Effector CD4-positive, alpha-beta T cell (primary cell): ENCODE results near the gene TRAPPC3.
"Not testable (repeated sequence)": the region's sequence is repeated elsewhere in the genome, so short reads cannot be mapped to it uniquely, and the experiment has no call there.

Experiments used
- DNase-seq: peaks from one replicate; pipeline ENCODE4 v3.0.0-alpha.2; 2020
- total RNA-seq: gene quantifications from one replicate; lab custom pipeline; 2026; lab: John Stamatoyannopoulos, UW

TRAPPC3 gene
- total RNA-seq = 31.9 reads per million, percentile 58 among the genes with 10 or more reads in this experiment

DNA sequence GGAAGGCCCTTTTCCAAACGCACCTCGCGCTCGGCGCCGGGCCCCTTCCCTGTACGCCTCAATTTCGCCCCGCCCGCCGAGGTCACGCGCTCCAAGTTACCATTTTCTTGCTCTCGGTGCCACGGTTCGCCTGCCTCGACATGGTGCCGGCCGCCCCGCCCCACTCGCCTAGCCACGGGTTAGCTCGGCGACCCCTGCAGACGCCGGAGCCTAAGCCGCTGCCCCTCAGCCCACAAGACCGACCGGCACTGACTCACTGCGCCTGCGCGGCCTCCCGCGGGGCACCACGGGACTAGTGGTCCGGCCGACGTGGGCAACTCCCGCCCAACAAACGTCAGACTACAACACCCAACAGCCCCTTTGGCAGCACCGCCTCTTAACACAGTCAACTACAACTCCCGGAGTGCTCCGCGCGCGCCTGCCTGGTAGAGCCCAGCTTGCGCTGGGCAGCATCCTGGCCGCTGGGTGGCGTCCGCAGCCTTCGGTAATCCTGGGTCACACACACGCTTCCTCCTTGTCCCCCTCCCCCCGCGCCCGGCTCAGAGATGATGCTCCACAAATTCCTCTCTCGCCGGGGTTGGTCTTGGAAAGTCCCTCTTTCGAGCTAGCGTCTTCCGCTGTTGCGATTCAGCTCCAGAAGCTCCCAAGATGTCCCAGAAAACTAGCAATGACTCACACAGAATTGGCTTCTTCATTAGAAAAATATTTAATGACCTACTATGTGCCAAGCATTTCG, at the start of gene TRAPPC3:
TSS of gene TRAPPC3 (minus strand) at position 250 of the 736 bp plus-strand sequence. CDS start at position 142, 108 bp downstream.
- peak; percentile 100 for DNase-seq

DNA sequence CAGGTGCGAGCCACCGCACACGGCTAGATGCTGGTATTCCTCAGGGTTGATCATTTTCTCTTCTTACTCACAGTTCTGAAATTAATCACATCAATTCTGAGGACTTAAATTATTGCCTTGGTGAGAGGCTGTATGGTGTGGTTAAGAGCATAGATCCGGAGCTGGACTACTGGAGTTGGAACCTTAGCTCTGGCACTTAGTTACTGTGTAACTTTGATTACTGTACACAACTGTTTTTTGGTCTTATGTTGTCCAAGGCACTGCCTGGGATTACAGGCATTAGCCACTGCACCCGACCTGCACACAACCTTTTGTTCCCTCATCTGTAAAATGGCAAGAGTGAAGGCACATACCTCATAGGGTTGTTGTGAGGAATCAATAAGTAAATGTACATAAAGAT, 49.4 kb upstream of the TRAPPC3 start:
- DNase-seq = no peak

DNA sequence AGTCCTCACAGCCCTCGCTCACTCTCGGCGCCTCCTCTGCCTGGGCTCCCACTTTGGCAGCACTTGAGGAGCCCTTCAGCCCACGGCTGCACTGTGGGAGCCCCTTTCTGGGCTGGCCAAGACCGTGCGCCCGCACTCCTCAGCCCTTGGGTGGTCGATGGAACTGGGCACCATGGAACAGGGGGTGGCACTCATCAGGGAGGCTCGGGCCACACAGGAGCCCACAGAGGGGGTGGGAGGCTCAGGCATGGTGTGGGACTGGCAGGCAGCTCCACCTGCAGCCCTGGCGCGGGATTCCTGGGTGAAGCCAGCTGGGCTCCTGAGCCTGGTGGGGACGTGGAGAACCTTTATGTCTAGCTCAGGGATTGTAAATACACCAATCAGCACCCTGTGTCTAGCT, 47.5 kb upstream of the TRAPPC3 start:
- DNase-seq = not testable (repeated sequence)

DNA sequence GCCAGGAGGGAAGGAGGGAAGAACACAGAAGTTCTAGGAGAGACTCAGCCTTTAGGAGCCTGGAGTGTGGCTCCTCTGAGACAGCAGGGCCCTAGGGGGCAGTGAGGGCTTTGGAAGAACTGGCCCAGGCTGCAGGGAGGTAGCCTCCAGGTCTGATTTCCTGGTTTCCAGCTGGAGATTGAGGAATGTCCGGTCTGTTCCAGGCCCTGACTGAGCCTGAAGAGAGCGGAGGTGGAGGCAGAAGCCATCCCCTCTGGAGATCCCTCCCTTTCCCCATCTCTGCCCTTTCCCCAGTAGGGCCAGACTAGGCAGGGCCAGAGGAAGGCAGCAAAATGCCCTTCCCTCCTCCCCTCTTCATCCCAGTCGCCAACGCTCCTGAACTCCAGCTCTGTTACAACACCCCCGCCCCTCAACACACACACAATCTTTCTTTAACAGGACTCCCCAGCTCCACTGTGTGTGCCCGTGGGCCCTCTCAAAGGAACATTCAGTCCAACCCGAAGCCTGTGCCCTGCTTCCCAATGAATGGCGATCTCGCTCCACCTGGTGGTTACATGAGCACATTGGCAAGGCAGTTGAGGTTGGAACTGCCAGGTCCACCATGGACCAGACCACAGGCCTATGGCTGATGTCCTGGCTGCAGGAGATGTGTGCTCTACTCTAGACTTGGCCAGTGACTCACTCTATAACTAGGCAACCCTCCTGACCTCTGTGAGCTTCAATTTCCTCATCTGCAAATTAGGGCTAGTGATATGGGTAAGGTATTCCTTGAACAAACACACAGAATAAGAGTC, 38.7 kb upstream of the TRAPPC3 start:
- DNase-seq = peak; percentile 76

DNA sequence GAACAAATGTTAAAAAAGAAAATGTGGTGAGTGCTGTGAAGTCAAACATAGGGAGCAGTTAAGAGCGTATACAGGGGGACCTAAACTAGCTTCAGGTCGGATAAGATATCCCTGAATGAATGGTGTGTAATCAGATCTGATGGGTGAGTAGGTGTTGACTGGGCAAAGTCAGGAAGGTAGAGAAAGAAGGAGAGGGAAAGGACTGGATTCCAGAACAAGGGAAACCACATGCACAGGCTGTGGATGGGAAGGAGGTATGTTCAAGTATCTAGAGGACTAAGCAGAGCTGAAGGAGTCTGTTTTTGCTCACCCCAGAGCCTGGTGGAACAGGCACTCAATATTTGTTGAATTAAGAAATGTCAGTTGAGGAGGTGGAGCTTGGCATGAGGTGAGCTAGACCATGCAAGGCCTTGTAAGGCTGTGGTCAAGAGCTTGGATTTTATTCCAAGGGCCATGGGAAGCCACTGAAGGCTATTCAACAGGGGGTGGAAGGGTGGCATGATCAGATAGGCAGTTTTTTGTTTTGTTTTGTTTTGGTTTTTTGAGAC, 34.1 kb upstream of the TRAPPC3 start:
- DNase-seq = no peak

DNA sequence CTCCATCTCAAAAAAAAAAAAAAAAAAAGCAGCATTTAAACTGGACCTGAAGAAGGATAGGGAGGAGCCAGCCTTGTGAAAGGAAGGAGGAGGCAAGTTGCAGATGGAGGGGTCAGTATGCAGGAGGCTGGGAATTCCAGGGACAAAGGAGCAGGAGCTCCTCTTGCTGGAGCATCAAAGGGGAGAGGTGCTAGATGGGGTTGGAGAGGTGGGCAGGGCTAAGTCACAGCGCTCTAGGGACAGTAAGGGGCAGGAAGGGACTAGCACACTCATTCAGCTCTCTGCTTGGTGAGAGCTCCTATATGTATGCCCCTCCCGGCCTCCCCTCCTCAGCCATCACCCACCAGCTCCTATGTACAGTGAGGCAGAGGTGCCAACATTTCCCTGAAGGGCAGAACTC, 33.4 kb upstream of the TRAPPC3 start:
- DNase-seq = no peak

DNA sequence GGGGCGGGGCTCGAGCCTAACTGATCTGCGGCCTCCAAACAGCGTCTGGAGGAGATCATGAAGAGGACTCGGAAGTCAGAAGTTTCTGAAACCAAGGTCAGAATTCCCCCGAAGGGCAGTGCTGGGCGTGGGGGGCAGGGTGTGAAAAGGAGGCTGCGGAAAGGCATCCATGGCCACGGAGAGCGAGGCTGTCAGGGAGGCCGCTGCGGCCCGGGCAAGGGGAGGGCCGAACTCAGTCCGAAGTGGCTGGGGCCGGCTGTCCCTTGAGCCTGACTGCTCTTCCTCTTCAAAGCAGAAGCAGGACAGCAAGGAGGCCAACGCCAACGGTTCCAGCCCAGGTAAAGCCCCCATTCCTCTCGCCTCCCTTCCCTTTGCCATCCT, 29.9 kb upstream of the TRAPPC3 start:
- DNase-seq = no peak

DNA sequence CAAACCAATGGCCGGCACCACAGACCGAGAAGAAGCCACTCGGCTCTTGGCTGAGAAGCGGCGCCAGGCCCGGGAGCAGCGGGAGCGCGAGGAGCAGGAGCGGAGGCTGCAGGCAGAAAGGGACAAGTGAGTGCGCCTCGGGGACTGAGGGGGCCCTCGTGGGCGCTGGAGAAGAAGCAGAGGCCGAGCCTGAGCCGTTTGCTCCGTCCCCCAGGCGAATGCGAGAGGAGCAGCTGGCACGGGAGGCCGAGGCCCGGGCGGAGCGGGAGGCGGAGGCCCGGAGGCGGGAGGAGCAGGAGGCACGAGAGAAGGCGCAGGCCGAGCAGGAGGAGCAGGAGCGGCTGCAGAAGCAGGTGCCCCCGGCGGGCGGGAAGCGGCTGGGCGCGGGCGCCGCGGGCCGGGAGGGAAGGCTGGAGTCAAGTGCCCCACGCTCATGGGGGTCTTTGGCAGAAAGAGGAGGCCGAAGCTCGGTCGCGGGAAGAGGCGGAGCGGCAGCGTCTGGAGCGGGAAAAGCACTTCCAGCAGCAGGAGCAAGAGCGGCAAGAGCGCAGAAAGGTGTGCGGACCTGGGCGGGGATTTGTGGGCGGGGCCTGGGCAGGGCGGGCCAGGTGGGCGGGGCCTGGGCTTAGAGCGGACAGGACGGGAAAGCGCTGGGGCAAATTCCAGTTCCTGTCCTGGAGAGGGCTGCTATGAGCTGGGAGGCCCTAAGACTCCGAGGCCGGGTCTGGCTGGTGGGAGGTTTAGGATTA, 29.4 kb upstream of the TRAPPC3 start:
- DNase-seq = no peak

DNA sequence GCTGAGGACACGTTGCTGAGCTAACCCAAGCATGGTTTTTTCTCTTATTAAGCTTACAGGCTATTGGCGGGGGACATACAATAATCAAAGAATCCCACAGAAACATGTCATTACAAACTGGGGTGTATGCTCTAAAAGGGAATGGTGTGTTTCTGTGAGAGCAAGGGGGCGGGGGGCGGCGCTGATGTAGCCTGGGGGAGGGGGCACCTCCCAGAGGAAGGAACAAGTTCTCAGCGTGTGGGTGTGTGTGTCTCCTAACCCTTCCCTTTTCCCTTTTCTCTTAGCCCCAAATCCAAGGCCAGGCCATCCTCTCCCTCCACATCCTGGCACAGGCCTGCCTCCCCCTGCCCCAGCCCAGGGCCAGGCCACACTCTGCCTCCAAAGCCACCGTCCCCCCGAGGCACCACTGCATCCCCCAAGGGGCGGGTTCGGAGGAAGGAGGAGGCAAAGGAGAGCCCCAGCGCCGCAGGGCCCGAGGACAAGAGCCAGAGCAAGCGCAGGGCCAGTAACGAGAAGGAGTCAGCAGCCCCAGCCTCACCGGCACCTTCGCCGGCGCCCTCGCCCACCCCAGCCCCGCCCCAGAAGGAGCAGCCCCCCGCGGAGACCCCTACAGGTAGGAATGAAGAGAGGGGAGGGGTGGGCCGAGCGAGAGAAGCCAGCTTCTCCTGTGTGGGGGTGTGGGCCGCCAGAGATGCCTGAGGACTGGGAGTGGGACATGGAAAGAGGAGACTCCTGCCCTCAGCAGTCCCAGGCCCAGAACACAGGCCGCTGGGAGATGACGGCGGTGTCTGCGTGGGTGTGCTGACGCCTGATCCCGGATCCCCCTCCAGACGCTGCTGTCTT, 28.5 kb upstream of the TRAPPC3 start:
- no peak for DNase-seq

DNA sequence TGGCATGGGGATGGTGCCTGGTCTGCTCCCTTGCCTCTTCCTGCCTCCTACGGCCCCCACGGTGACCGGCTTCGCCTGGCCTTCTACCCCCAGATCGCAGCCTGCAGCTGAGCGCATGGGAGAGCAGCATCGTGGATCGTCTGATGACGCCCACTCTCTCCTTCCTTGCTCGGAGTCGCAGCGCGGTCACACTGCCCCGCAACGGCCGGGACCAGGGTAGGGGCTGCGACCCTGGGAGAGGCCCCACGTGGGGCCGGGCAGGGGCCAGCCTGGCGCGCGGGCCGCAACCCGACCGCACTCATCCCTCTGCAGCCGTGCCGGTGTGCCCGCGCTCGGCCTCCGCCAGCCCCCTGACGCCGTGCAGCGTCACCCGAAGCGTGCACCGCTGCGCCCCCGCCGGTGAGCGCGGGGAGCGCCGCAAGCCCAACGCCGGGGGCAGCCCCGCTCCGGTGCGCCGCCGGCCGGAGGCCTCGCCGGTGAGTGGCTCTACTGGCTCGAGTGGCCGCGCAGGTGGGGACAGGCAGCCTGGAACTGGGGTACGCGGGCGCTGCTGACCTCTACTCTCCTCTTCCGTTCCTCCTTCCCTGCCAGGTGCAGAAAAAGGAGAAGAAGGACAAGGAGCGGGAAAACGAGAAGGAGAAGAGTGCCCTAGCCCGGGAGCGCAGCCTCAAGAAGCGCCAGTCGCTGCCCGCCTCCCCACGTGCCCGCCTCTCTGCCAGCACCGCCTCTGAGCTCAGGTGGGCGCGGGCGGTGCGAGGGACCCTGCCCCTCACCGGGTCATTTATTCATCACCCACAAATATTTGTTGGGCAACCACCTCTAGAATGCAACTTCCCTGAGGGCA, 27.0 kb upstream of the TRAPPC3 start:
- no peak for DNase-seq

DNA sequence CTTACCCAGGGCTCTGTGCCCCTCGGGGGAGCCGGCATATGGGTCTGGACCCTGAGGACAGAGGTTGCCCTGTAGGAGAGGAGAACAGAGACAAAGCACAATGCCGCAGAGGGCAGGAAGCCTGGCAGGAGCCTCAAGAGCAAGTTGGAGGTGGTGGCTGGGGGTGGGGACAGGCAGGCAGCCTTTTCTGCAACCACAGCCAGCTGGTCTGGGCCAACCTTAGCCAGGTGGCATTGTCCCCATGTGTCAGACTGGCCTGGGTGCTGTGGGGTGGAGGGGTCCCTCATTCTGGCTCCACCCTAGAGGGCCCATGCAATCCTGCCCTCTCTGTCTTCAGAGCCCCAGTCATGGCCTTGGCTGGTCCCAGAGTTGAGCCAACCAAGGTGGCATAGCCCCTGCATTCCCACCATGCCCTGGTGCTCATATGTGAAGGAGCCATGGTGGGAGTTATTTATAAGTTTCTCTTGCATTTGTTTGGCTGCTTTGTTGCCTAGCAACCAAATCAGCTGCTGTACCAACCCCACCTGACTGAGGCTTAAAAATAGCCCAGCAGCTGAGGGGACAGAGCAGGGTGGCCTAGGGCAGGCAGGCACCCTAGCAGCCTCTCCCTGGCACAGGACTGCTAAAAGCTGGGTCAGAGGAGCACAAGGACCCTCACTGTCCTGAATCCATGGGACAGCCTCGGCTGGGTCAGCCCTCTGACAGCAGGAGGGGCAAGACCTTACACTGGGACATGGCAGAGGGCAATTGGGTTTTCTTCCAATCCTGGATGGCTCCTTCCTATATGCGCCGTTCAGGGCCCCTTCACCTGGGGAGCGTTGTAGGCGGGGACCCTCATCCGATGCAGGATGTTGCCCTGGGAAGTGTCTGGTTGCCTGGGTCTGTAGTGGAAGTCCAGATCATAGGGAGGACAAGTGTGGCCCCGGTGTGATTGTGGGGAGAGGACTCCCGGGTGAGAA, 26.1 kb upstream of the TRAPPC3 start:
- DNase-seq = no peak

DNA sequence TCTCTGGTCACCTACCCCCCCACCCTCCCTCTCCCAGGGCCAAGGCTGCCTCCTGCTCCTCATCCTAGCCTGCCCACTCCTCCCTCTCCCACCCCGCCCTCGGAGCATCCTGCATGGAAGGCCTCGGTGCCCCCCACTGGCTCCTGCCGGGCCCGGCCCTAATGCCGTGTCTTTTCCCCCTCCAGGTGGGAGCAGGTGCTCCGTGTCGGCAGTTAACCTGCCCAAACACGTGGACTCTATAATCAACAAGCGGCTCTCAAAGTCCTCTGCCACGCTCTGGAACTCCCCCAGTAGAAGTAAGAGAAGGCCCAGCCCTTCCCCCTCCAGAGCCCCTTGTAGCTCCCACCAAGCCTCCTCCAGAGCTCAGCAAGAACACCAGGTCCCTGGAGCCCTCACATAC, 25.4 kb upstream of the TRAPPC3 start:
- no peak for DNase-seq

DNA sequence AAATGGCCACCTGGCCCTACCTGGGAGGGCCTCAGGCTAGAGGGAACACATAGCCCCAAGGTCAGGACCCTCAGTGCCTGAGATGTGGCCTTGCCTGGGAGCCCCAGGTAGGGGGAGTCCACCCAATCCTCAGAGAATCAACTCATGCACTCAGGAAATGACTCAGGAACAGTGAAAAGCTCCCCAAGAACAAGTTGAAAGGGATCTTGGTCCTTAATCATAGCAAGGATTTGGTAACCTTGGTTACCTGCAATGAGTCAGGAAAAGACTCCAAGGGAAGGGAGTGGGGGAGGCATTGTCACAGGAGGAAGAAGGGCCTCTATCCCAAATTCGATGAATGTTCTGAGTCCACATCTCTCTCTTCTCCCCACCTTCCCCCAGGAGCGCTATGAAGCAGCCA, 23.7 kb upstream of the TRAPPC3 start:
- no peak for DNase-seq

DNA sequence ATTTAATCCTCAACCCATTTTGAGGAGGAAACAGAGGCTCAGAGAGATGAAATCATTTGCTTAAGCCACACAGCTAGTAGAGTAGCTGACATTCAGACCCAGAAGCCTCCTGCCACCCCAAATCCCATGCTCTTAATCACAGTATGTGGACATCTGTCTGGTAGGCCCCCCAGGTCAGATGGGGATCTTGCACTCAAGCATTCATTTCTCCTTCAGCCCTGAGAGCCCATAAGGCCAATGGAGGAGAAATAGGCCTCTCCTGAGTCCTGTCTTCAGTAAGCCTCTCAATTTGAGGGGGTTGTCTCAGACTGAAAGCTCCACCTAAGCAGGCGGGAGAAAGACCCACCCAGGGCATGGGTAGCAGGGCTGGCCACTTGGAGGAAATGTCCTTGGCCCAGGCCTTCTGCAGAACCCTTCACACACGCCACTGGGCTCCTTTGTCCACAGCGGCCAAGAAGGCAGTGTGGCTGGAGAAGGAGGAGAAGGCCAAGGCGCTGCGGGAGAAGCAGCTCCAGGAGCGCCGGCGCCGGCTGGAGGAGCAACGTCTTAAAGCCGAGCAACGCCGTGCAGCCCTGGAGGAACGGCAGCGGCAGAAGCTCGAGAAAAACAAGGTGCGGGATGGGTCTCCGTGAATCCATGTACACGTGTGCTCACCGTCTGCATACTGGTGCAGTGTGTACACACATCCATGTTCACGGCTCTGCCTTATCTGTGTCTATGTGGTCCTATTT, 22.9 kb upstream of the TRAPPC3 start:
- no peak for DNase-seq

DNA sequence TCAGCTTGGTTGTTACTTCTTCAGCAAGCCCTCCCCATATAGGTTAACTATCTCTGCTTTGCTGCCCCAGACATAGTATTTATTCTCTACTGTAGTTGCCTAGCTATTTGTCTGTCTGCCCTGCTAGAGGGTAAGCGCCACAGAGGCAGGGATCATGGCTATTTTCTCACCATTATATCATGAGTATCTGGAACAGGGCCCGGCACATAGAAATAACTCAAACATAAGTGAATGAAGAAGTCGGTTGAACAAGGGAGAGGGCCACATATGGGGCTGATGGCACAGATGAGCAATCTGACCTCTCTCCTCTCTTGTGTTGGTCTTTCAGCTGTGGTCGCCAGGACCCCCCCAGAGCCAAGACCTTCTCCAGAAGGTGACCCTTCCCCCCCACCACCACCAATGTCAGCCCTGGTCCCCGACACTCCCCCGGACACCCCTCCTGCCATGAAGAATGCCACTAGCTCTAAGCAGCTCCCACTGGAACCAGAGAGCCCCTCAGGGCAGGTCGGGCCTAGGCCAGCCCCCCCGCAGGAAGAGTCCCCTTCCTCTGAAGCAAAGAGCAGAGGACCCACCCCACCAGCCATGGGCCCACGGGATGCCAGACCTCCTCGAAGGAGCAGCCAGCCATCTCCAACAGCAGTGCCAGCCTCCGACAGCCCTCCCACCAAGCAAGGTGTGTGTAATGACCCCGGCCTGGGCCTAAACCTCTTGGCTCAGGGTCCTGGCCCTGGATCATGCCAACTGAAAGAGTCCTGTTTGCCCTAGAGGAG, 21.5 kb upstream of the TRAPPC3 start:
- DNase-seq = no peak

DNA sequence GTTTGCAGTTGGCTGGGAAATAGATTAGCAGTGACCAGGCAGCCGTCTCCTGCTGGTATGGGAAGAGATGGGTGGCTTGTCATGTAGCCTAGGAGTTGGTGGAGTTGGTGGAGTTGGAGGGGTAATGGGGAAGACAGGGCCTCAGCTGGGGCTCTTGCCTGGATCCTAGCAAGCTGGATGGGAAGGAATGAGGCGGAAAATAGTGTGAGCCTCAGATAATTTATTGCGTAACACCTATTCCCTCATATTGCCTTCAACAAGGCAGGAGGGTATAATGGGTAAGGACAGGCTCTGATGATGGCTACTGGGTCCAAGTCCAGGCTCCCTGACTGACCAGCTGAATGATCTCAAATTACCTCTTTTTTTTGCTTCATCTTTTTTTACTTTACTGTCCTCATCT, 19.2 kb upstream of the TRAPPC3 start:
- DNase-seq = no peak

DNA sequence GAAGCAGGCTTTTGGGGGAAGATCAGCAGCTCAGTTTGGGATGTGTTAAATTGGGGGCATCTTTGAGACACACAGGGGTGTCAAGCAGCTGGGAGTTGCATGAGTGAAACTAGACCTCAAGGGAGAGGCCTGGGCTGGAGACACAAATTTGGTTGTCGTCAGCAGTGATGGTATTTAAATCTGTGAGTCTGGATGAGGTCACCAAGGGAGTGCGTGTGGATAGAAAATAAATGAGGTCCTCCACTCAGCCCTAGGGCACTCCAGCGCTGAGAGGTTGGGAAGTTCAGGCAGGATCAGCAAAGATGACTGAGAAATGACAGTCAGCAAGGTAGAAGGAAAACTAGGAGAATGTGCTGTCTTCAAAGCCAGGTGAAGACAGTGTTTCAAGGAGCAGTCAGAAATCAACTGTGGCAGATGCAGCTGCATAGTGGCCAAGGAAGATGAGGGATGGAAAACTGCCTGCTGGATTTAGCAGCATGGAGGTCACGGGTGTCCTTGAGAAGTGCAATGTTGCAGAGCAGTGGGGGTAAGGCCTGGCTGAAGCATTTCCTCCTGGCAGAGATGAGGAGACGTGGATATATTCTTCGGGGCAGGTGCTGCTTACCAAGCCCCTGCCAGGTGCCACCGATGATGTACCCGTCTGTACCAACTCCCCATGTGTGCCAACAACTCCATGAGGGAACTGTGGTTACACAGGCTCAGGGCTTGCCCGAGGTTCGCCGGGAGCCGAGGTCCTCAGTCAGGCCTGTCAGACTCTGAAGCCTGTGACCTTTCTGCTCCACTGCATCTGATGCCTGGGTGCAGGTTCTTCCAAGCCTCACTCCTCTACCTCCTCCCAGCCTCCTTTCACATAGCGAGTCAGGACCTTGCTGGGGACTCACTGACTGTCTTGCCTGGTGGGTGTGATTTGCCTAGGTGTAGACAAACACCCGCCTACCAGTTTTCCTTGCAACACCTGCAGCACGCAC, 17.9 kb upstream of the TRAPPC3 start:
- DNase-seq = no peak
